SU-DHL-6 (cell line): Measurements from ENCODE around the gene UBTD2.

Experiments
- H2AFZ ChIP-seq: fragments of 200-600 bp; sonication (generic); 2 replicates; pipeline ENCODE4 v1.6.1; 2014; ENCODE audit warnings: low read depth, mild to moderate bottlenecking, moderate library complexity, mixed read lengths, antibody characterized with exemption, low read length; ENCODE audit not compliant: severe bottlenecking
- H3F3A ChIP-seq: fragments of 200-600 bp; shearing (Covaris generic); 2 replicates; pipeline ENCODE4 v1.6.0; 2016; ENCODE audit warnings: antibody characterized with exemption, mild to moderate bottlenecking; ENCODE audit not compliant: insufficient read depth
- H3K27ac ChIP-seq: fragments of 200-600 bp; sonication (generic); 2 replicates; pipeline ENCODE4 v1.5.1; 2016; ENCODE audit warnings: low read depth, mild to moderate bottlenecking, low read length, moderate library complexity, mixed read lengths
- H3K27me3 ChIP-seq: fragments of 200-600 bp; sonication (generic), shearing (Covaris generic); 2 replicates; pipeline ENCODE4 v1.6.0; 2014; ENCODE audit warnings: mild to moderate bottlenecking, low read length
- H3K36me3 ChIP-seq: fragments of 200-600 bp; sonication (generic); 2 replicates; pipeline ENCODE4 v1.6.1; 2014; ENCODE audit warnings: mild to moderate bottlenecking, low read length, mixed read lengths
- H3K4me2 ChIP-seq: fragments of 300-600, 200-600 bp; shearing (Covaris generic), sonication (generic); 2 replicates; pipeline ENCODE4 v1.6.0; 2014; ENCODE audit warnings: low read length, low read depth, mild to moderate bottlenecking; ENCODE audit not compliant: poor library complexity, severe bottlenecking
- H3K4me3 ChIP-seq: fragments of 200-600 bp; sonication (generic); 2 replicates; pipeline ENCODE4 v1.5.1; 2014; ENCODE audit warnings: antibody characterized with exemption, low read length, mild to moderate bottlenecking, mixed read lengths; ENCODE audit not compliant: insufficient read depth, poor library complexity, severe bottlenecking
- H3K79me2 ChIP-seq: fragments of 200-600 bp; sonication (generic); 2 replicates; pipeline ENCODE4 v1.6.1; 2014; ENCODE audit warnings: mild to moderate bottlenecking, low read length, moderate library complexity; ENCODE audit not compliant: insufficient read depth
- H3K9ac ChIP-seq: fragments of 200-600 bp; sonication (generic); 2 replicates; pipeline ENCODE4 v1.7.0; 2014; ENCODE audit warnings: mild to moderate bottlenecking, low read length
- H3K9me2 ChIP-seq: fragments of 200-600 bp; sonication (generic); replicated peaks from 2 replicates; pipeline ENCODE4 v1.6.1; 2014; ENCODE audit warnings: low read length; ENCODE audit not compliant: insufficient read depth
- H3K9me3 ChIP-seq: fragments of 200-600 bp; sonication (generic); 2 replicates; pipeline ENCODE4 v1.6.1; 2014; ENCODE audit warnings: low read length, mixed read lengths; ENCODE audit not compliant: insufficient read depth
- H4K20me1 ChIP-seq: fragments of 200-600 bp; sonication (generic); 2 replicates; pipeline ENCODE4 v1.6.1; 2014; ENCODE audit warnings: low read depth, mild to moderate bottlenecking, antibody characterized with exemption, low read length, moderate library complexity, mixed read lengths
- EZH2phosphoT487 ChIP-seq: fragments of 200-600 bp; sonication (generic), shearing (Covaris generic); conservative IDR thresholded peaks from 2 replicates; pipeline ENCODE4 v1.6.1; 2018; ENCODE audit warnings: mild to moderate bottlenecking, antibody characterized with exemption, low read length, moderate library complexity, mixed read lengths
- TF ChIP-seq, protein P1 (sequence below): fragments of 200-600 bp; sonication (generic); IDR thresholded peaks from one replicate; pipeline ENCODE4 v1.5.1; 2017; ENCODE audit warnings: antibody characterized with exemption, mild to moderate bottlenecking, low read length, moderate library complexity; ENCODE audit not compliant: insufficient read depth, poor library complexity, severe bottlenecking

Gene UBTD2

DNA sequence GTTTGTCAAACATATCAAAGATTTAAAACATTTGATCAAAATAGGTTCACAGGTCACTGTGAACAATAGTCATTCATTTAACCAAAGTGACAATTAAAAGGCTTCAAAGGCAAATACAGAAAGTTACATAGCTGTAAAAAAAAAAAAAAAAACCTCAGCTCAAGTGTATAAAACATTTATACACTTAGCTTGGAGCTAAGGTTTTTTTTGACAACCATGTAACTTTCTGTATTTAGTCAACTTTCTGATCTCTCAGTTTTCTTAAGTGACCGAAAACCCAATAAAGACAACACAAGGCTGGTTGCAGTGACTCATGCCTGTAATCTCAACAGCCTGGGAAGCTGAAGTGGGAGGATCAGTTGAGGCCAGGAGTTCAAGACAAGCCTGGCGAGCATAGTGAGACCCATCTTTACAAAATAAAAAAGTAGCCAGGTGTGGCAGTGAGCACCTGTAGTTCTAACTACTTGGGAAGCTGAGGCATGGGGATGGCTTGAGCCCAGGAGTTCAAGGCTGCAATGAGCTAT, 16.4 kb upstream of the UBTD2 start:
- H3F3A ChIP-seq = no peaks in the 10 kb centered on the region
- H3K36me3 ChIP-seq = no peaks in the 10 kb centered on the region
- no peak overlapping the region for H3K4me3 ChIP-seq
- H3K4me2 ChIP-seq = no peak overlapping the region
- H4K20me1 ChIP-seq = no peaks in the 10 kb centered on the region
- TF ChIP-seq, protein P1, sequence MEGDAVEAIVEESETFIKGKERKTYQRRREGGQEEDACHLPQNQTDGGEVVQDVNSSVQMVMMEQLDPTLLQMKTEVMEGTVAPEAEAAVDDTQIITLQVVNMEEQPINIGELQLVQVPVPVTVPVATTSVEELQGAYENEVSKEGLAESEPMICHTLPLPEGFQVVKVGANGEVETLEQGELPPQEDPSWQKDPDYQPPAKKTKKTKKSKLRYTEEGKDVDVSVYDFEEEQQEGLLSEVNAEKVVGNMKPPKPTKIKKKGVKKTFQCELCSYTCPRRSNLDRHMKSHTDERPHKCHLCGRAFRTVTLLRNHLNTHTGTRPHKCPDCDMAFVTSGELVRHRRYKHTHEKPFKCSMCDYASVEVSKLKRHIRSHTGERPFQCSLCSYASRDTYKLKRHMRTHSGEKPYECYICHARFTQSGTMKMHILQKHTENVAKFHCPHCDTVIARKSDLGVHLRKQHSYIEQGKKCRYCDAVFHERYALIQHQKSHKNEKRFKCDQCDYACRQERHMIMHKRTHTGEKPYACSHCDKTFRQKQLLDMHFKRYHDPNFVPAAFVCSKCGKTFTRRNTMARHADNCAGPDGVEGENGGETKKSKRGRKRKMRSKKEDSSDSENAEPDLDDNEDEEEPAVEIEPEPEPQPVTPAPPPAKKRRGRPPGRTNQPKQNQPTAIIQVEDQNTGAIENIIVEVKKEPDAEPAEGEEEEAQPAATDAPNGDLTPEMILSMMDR = no peak
- TF ChIP-seq EZH2phosphoT487 = no peak
- no peaks in the 10 kb centered on the region for H3K9me2 ChIP-seq
- H2AFZ ChIP-seq = no peak overlapping the region
- no peak overlapping the region for H3K27ac ChIP-seq
- H3K79me2 ChIP-seq = no peaks in the 10 kb centered on the region
- no peaks in the 10 kb centered on the region; the same call in 1 of the 2 replicates for H3K27me3 ChIP-seq
- no peak overlapping the region for H3K9ac ChIP-seq
- no peaks in the 10 kb centered on the region for H3K9me3 ChIP-seq

DNA sequence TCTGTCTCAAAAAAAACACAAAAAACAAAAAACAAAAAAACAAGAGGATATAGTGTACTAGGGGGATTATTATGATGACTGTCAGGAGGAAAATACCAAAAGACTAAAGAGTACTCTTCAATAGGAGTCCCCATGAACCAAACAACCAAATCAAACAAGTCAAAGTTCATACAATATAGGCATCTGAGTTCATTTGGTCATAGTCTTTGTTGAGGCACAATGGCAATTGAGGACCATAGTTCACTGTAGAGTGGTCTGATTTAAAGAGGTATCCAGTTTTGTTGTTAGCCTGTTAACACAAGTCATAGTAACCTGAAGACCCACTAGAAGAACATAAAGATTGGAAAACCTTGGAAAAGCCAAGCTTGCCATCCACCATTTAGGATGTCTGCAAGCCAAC, 11.3 kb upstream of the UBTD2 start:
- Histone ChIP-seq H3F3A (no peaks in the 10 kb centered on the region), H3K36me3 (no peaks in the 10 kb centered on the region), H3K27me3 (no peaks in the 10 kb centered on the region), H3K4me2 (no peak overlapping the region), H3K27ac (no peak overlapping the region), H3K9me3 (no peaks in the 10 kb centered on the region), H3K9me2 (no peaks in the 10 kb centered on the region), H4K20me1 (no peaks in the 10 kb centered on the region), H3K79me2 (no peaks in the 10 kb centered on the region), H3K9ac (no peak overlapping the region), H3K4me3 (no peak overlapping the region), H2AFZ (no peak overlapping the region)
- TF ChIP-seq EZH2phosphoT487 = no peak
- TF ChIP-seq, protein P1 = no peak

DNA sequence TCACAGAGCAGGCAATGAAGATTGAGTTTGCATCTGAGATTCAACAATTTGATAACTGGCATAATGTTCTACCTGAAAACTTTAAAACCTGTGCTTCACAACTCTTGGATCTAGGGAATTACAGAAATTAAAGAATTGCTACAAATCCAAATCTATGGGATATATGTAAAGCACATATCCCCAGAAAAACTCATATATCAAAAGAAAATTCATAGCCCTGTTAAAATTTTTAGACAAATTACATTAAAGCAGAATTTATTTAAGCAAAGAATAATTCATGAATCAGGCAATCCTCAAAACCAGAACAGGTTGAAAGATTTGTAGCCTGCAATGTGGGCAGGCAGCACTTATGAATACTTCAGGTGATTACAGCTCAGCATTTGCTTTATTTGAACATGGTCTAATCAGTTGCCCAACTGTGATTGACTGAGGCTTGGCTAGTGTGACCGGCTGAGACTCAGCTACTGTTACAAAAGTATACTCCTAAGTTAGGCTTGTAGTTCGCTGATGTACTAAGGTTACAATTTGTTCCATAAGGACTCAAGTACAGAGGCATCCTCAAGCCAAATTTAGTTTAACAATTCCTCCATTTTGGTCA, 10.3 kb upstream of the UBTD2 start:
- TF ChIP-seq, protein P1 = no peak
- TF ChIP-seq EZH2phosphoT487 = no peak
- H3F3A ChIP-seq = no peaks in the 10 kb centered on the region
- no peak overlapping the region for H2AFZ ChIP-seq
- H3K27me3 ChIP-seq = no peaks in the 10 kb centered on the region
- no peaks in the 10 kb centered on the region for H3K79me2 ChIP-seq
- no peaks in the 10 kb centered on the region for H3K9me2 ChIP-seq
- no peaks in the 10 kb centered on the region for H3K36me3 ChIP-seq
- no peaks in the 10 kb centered on the region for H4K20me1 ChIP-seq
- H3K27ac ChIP-seq = no peak overlapping the region
- no peak overlapping the region for H3K4me2 ChIP-seq
- no peaks in the 10 kb centered on the region for H3K9me3 ChIP-seq
- no peak overlapping the region for H3K9ac ChIP-seq
- no peak overlapping the region for H3K4me3 ChIP-seq
